ENCODE results near the gene SPP1. TPM values are rescaled to one million over a fixed set of nuclear protein-coding genes. Genes with fewer than 3 reads are reported as not detected.

The SPP1 gene
- total and polyA plus RNA-seq, 7 donors, result 0.69 to 58.7 (median 5.5) TPM

DNA sequence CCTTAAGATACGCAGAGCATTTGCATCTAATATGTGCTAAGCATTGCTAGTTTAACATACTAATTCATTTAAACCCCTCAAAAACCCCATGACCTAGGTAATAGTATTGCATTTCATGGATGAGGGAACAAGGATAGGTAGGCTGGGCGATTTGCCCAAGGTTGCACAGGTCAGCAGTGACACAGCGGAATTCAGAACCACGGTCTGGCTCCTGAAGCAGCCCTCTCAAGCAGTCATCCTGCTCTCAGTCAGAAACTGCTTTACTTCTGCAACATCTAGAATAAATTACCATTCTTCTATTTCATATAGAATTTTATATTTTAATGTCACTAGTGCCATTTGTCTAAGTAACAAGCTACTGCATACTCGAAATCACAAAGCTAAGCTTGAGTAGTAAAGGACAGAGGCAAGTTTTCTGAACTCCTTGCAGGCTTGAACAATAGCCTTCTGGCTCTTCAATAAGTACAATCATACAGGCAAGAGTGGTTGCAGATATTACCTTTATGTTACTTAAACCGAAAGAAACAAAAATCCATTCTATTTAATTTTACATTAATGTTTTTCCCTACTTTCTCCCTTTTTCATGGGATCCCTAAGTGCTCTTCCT lies 555 bp upstream of the SPP1 start:
- TF ChIP-seq, protein P1, sequence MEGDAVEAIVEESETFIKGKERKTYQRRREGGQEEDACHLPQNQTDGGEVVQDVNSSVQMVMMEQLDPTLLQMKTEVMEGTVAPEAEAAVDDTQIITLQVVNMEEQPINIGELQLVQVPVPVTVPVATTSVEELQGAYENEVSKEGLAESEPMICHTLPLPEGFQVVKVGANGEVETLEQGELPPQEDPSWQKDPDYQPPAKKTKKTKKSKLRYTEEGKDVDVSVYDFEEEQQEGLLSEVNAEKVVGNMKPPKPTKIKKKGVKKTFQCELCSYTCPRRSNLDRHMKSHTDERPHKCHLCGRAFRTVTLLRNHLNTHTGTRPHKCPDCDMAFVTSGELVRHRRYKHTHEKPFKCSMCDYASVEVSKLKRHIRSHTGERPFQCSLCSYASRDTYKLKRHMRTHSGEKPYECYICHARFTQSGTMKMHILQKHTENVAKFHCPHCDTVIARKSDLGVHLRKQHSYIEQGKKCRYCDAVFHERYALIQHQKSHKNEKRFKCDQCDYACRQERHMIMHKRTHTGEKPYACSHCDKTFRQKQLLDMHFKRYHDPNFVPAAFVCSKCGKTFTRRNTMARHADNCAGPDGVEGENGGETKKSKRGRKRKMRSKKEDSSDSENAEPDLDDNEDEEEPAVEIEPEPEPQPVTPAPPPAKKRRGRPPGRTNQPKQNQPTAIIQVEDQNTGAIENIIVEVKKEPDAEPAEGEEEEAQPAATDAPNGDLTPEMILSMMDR (IDR thresholded peaks at IDR 0.05), result no peak

DNA sequence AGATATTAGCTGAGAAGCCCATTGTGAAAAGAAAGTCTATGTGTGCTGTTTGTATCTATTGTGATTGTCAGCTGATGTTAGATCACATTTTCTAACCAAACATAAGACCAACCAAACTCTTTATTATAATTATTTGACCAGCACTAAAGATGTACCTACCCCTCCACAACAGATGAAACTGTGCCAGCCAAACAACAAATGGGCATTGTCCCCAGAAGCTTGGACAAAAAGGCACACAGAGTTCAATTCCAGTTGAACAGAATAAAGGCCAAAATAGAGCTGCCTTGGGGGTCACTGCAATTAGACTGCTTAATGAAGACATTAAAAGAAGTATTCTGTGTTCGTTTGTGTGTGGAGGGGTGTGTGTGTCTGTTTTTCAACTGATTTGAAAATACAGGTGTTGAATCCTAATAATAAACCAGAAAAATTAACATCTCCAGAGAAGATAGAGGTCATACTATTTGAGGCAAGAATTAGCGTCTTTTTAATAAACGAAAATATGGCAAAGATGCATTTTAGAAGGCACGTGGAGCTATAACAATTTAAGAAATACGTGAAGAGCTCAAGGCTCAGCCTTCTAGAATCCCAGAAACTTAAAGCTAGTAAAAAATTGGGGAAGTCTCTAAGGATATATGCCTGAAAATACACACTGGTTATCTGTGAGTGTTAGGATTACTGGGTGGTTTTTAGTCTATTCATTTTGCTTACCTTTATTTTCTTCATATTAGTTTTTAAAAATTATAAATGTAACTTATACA lies 2.2 kb downstream of the SPP1 start:
- ATAC-seq, result no peak
- Histone ChIP-seq H3K36me3 (ENCODE audit: insufficient read depth in 1 of 2, low read depth in 1 of 2) (no peaks in the 10 kb centered on the region), H3K4me1 (no peaks in the 10 kb centered on the region), H3K4me3 (no peak overlapping the region), H3K27me3 (ENCODE audit: insufficient read depth in 3 of 3, low read length in 2 of 3) (no peaks in the 10 kb centered on the region), H3K9me3 (no peaks in the 10 kb centered on the region), H3K27ac (no peak overlapping the region)
- intact Hi-C loops (cut with DNase I), result loop anchor here in 1 of 2 donors (10.0 kb wide), 1 partner anchor 303 kb away; no protein-coding TSS in a partner anchor
- 74 to 84% (median 80%) methylated on average over 5 of the region's 5 CpGs for WGBS, 3 donors
- TF ChIP-seq, protein P1 (IDR thresholded peaks at IDR 0.05), result no peak
- no peak for DNase-seq

More for the DNA sequence above, 555 bp upstream of the SPP1 start:
- DNase-seq (no peak), ATAC-seq (no peak)
- H3K27ac ChIP-seq, result no peak overlapping the region
- H3K4me1 ChIP-seq, result no peaks in the 10 kb centered on the region
- no peaks in the 10 kb centered on the region for H3K9me3 ChIP-seq
- H3K4me3 ChIP-seq, result no peak overlapping the region
- WGBS, 3 donors, result 71 to 79% (median 71%) methylated on average over 6 of the region's 6 CpGs
- no peaks in the 10 kb centered on the region for H3K36me3 ChIP-seq (ENCODE audit: insufficient read depth in 1 of 2, low read depth in 1 of 2)
- no peaks in the 10 kb centered on the region for H3K27me3 ChIP-seq (ENCODE audit: insufficient read depth in 3 of 3, low read length in 2 of 3)
- intact Hi-C loops (cut with DNase I), result loop anchor here (5.0 to 10.0 kb wide), 2 partner anchors 123 to 300 kb away; no protein-coding TSS in a partner anchor

DNA sequence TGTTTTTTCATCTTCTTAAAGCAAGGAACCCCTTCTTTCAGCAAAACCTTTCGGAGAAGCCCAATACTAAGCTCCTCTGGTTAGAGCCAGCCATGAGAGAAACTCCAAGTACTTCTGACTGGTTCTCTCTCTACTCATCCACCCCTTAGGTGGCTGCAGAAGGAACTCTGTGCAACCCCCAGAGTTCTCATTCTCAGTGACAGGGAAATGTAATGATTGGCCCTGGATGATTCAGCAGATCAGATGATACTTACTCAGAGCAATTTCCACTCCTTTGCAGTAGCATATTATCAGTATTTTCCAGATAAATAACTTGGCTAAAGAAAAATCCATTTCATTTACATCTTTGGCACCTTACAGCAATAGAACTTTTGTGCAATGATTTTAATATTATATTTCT lies 3.2 kb downstream of the SPP1 start:
- ATAC-seq (no peak), DNase-seq (no peak)
- TF ChIP-seq, protein P1 (IDR thresholded peaks at IDR 0.05), result no peak
- no peak overlapping the region for H3K27ac ChIP-seq
- no peaks in the 10 kb centered on the region for H3K9me3 ChIP-seq
- H3K4me3 ChIP-seq, result no peak overlapping the region
- H3K36me3 ChIP-seq (ENCODE audit: insufficient read depth in 1 of 2, low read depth in 1 of 2), result no peaks in the 10 kb centered on the region
- H3K27me3 ChIP-seq (ENCODE audit: insufficient read depth in 3 of 3, low read length in 2 of 3), result no peaks in the 10 kb centered on the region
- H3K4me1 ChIP-seq, result no peaks in the 10 kb centered on the region
- 85 to 100% (median 98%) methylated on average over 1 of the region's 1 CpG for WGBS, 3 donors
- intact Hi-C loops (cut with DNase I), result loop anchor here in 1 of 2 donors (10.0 kb wide), 1 partner anchor 304 kb away; no protein-coding TSS in a partner anchor

DNA sequence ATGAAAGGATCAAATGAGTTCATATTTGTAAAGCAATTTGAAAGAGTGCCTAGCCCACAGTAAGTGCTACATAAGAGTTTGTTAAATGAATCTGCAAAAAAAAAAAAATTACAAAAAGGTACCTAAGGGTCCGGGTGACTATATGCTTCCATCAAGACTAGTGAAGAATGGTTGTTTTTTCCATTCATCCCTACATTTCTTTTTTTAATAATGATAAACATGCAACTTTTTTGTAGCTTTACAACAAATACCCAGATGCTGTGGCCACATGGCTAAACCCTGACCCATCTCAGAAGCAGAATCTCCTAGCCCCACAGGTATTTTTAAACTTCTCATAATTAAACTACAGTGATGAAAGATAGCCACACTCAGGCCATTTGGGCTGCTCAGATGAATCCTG lies 4.3 kb downstream of the SPP1 start:
- ATAC-seq, result no peak
- Histone ChIP-seq H3K4me3 (no peak overlapping the region), H3K36me3 (ENCODE audit: insufficient read depth in 1 of 2, low read depth in 1 of 2) (no peaks in the 10 kb centered on the region), H3K27ac (no peak overlapping the region), H3K4me1 (no peaks in the 10 kb centered on the region), H3K27me3 (ENCODE audit: insufficient read depth in 3 of 3, low read length in 2 of 3) (no peaks in the 10 kb centered on the region), H3K9me3 (no peaks in the 10 kb centered on the region)
- DNase-seq, result no peak
- intact Hi-C loops (cut with DNase I), result loop anchor here in 1 of 2 donors (10.0 kb wide), 1 partner anchor 305 kb away; no protein-coding TSS in a partner anchor
- 92 to 96% (median 95%) methylated on average over 1 of the region's 1 CpG for WGBS, 3 donors
- TF ChIP-seq, protein P1 (IDR thresholded peaks at IDR 0.05), result no peak
